ENCODE data around the gene CNFN.

Gene CNFN, protein sequence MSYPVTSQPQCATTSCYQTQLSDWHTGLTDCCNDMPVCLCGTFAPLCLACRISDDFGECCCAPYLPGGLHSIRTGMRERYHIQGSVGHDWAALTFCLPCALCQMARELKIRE

DNA sequence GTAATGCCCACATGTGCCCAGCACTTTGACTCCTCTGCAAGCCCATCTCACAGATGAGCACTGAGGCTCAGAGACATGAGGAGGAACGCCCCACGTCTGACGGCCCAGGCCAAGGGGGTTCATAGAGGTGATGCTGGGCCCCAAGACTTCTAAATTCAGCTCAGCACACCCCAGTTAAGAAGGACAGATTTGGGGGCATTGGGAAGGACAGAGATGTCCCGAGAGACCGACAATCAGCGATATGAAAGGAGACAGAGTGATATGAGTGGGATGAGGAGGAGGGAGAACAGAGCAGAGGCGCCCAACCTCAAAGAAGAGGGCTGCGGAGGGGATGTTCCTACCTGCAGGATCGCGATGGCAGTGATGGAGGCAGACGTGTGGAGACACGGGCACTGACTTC lies at the start of gene CNFN:
CNFN (minus strand) TSS at position 399 of the 400 bp plus-strand sequence. CDS start 1,260 bp downstream, outside the sequence.
- DNase-seq = no peak

DNA sequence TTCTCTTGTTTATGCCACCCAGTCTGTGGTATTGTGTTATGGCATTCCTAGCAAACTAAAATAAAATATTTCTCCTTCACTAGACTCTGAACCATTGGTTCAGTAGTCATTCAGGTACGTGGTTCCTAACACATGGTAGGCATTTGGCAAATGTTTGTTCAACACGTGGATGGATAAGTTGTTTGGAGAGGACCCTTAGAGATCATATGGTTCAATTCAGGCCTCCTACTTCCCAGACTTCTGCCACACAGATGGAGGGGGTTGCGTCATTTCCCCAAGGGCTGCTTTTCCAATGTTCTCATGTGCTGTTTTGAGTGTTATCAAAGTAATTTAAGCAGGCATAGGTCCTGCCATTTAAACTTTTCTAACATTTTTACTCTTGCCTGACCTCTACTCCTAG lies 45.9 kb upstream of the CNFN start:
- DNase-seq = peak; percentile 14

DNA sequence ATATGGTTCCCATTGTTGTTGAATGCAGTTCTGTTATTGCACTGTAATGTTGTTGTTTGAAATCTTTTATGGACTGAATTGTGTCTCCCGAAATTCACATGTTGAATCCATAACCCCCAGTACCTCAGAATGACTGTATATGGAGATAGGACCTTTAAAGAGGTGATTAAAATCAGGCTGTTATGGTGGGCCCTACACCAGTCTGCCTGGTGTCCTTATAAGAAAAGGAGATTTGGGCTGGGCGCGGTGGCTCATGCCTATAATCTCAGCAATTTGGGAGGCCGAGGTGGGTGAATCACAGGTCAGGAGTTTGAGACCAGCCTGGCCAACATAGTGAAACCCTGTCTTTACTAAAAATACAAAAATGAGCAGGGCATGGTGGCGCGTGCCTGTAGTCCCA lies 45.2 kb upstream of the CNFN start:
- DNase-seq = no peak

DNA sequence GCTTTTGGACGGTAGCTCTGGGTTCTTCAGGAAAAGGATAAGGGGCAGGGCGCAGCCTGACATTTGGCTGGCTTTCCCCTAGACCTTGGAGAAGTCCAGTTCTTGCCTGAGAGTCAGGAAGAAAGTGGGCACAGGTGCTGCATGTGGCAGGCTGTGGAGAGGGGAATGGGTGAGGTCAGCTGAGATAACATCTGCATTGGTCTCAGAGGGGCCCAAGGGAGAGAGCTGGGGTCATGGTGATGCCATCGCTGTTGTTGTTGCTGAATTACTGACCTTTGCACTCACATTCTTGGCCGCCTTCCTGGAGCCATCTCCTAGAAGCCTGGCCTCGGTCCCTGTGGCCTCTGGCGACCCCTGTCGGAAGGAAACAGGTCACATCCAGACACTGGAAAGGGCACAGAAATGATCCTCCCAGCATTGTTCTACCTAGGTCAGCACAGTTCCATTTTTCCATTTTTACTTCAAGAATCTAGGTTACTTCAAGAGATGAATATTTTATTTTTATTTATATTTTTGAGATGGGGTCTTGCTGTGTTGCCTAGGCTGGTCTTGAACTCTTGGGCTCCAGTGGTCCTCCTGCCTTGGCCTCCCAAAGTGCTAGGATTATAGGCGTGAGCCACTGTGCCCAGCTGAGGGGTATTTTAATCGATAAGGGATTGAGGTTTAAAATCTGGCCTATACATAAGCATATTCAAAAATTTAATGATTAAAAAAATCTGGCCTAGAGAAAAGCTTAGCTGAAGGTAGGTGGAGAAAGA lies 43.6 kb upstream of the CNFN start:
- DNase-seq = no peak

DNA sequence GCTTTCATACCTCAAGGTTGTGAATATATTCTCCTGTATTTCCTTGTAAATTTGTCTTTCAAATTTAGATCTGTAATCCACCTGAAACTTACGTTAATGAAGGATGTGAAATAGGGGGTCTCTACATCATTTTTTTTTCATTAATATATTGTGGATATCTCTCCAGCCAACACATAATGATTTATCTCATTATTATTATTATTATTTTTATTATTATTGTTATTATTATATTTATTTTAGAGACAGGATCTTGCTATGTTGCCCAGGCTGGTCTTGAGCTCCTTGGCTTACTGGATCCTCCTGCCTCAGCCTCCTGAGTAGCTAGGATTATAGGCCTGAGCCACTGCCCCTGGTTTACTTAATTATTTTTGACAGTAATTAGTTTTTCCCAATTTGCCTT lies 41.4 kb upstream of the CNFN start:
- no peak for DNase-seq

DNA sequence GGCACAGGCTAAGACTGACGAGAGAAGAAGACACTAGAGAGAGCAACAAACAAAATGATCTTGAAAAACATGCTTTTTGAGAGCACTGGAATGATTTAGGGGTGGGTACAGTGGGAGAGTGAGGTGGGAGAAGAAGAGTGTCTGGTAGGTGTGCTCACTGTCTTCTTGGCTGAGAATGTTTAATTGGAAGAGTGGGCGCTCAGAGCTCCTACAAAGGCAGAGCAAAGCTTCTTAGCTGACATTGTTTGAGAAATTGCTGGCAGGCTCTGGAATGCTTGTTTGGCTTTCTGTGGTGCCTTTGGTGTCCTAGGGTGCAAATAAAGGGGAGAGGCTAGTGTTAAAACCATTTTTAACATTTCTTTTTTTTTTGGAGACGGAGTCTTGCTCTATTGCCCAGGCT lies 38.6 kb upstream of the CNFN start:
- DNase-seq = no peak

DNA sequence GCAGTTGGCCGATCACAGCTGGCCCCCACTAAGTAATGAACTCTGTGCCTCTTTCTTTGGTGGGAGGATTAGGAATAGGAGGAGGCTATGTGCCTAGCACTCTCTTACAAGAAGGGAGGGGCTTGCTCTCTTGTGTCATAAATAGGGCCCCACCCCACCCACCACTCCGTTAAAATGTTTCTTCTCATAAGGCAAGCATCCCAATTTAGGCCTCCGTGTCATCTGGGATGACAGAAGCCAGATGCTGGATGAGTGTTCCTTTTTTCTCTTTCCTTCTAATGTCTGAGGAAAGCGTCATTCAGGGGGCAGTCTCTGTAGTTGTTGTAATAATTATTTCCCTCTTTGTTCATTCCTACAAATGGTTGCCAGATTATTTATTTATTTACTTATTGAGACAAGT lies 37.2 kb upstream of the CNFN start, which contains the start of gene LIPE:
LIPE (minus strand) TSS at position 76 of the 400 bp plus-strand sequence. CDS start 239 bp downstream, outside the sequence.
- DNase-seq = no peak

DNA sequence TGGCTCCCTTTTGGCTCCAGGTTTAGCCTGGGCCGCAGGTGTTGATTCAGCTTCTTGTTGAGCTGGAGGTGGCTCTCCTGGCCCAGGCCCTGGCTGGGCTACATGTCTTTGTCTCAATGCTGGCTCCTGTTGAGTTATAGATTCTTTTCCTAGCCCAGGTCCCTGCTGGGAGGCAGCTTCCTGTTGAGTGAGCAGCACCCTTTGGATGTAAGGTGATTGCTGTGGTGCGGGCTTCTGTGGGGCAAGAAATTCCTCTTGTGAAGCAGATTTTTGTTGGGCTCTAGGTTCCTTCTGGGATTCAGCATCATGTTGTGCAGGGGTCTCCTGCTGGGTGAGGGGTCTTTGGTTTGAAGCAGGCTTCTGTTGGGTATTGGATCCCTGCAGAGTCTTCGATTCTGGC lies 36.5 kb upstream of the CNFN start:
- no peak for DNase-seq

DNA sequence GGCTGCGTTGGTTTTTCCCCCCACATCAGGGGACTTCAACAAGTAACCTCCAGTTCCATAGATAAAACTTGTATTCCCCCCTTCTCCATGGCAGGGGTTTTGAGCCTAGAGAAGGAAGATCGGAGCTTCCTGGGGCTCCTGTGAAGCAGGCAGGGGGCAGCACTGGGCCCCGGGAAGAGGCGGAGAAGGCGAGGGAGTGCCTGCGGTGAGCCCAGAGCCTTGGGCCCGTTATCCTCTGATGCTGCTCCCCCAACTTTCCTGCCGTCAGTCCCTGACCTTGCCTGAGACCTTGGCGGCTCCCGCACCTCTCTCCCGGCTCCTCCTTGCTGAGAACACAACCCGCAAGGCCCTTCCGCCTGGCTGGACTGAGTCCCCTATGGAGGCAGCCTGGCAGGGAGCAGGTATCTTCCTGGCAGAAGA lies 34.6 kb upstream of the CNFN start:
- DNase-seq = no peak

DNA sequence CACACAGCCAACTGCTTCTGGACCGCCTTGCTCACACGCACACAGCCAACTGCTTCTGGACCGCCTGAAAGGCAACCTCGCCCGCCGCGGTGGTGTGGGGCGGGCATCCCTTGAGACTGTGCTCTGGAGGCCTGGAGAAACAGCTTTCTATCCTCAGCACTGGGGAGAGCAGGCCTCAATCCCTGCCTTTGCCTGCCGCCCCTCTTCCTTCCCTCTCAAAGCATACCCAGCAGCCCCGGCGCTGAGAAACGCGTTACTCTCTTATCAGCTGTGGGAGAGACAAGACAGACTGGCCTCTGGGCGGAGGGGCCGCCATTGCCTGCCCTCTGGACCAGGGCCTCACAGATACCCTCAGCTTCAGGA lies 34.2 kb upstream of the CNFN start:
- DNase-seq = no peak

DNA sequence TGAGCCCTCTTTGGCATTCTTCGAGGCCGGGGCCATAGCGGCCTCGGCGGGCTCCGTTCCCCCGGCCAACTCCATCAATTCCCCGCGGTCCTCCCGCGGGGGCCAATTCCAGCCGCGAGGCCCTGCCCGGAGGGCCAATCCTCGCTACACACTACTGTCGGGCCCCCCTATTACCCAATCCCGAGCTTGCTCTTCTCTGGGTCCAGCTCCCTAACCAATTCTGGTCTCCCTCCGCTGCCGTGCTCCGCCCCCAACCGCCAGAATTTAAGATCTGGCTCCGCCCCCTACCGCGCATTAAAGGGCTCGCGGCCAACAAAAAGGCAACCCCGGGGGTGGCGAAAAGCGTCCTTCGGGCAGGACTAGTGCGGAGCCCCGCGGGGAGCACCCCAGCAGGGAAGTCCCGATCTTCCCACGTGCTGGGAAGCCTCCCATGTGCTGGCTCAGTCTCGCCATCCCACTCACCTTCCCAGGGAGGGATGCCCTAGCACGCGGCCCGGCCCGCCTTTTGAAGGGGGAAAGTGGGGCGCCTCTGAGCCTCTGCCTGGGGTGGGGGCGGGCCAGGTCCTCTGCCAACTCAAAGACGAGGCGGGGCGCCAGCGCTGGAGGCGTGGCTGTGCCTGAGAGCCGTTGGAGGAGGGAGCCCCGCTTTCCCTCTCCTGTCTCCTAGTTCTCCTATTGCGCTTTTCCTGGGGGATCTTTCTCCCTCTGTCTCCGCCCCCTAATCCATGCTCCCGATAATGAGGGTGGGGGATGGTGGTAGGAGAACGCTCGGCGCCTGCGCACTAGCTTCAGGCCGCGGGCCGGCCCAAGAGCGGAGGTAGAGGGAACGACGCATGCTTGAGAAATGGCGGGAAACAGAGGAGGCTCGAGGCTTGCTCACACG lies 33.6 kb upstream of the CNFN start:
- no peak for DNase-seq

DNA sequence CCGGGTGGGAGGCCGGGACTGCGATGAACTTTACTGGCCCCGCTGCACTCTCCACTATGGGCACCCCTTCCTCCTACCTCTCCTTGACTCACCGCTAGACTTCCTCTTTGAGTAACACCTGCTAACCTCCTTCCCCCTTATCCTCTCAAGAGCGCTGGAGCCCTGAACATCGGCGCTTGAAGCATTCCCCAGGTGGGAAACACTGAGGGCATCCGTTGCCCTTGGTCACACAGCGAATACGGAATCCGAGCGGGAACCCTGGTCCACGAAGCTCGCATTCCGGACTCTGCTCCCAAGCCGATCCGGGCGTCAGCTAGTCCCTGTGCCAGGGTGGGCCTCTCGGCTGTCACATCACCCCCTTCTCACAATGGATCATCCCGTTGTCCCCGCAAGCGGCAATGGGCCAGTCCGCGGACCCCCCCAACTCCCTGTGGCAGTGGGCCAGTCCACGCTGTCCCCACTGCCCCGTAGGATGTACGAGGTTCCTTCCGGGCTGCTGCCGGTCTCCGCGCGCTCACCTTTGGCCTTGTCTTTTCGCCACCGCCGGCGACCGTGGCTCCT lies 32.9 kb upstream of the CNFN start:
- no peak for DNase-seq

DNA sequence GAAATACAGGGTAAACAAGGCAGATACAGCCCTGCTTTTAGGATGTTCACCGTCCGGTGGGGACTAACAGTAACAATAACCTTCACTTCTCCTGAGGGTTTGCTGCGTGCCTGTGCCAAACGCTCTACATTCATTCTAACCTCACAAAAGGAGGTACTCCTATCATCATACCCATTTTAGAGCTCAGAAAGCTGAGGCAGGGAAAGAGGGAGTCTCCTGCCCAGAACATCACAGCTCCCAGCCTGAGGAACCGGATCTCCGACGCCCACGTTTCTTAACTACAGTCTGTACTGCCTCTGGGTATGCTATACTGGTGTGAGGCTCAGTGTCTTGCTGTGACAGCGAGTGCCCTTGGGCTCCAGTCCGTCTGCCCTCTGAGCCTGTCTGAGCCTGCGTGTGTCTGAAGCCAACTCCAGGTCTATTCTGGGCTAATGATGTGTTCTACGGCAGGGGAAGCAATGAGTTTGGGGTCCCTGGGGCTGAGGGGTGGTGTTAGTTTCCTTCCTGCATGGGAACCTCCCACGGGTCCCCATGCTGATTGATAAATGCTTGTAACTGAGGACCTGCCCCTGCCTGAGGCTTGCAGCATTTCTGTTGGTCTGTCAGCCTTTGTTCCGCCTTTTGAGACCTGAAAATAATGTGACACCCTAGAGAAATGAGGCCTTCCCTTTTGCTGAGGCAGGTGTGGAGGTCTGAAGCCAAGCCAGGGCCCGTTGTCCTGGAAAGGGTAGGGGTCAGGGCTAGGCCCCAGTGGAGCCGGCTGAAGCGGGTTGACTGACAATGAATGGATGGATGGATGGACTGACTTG lies 32.2 kb upstream of the CNFN start:
- no peak for DNase-seq

DNA sequence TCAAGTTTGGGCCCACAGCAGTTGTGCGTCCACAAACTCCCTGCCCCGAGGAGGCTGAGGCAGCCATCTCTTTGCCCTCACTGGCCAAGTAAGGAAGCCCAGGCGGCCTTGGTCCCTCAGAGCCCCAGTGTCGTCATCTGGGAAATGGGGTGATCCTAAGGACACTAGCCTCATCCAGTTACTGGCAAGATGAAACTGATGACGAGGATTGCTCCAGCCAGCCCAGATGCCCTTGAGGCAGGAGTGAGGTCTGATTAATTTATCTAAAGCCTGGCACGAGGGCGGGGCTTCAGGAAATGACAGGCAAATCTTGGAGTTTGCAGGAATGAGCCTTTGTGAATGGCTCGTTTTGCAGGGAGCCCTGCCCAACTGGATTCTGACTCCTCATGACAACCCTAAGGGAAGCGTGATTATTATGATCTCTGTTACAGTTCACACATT lies 31.5 kb upstream of the CNFN start:
- DNase-seq = no peak

DNA sequence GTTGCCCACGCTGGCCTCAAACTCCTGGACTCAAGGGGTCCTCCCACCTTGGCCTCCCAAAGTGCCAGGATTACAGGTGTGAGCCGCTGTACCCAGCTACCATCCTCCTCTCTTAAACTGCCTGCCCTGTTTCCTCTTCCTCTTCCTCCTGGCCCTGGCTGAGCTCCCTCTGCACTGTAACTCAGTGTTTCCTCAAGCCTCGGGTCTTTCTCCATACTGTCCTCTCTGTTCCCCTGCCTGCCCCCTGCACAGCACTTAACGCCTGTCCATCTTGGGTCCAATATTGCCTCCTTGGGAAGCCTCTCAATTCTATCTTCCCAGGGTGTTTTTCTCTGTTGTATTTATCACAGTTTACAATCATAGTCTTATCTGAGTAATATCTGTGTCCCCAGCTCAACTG lies 31.0 kb upstream of the CNFN start:
- DNase-seq = no peak

DNA sequence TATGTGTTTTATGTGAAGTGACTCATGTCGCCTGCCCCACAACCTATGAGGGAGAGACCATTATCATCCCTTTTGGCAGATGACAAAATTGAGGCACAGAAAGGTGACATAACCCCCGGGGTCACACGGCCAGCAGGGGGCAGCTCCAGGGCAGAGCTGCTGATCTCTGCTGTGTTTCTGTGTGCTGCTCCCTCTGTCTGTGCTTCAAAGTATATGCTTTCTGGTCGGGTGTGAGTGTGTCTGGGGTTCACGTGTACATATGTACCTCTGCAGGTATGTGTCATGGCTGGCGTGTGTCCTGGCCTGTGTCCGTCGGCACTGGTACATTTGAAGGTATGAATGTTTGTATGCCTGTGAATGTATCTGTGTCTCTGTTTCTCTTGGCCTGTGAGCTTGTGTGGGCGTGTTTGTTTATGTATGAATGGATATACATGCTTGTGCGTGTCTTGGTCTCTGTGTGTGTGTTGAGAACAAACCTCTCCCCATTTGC lies 30.0 kb upstream of the CNFN start:
- no peak for DNase-seq

DNA sequence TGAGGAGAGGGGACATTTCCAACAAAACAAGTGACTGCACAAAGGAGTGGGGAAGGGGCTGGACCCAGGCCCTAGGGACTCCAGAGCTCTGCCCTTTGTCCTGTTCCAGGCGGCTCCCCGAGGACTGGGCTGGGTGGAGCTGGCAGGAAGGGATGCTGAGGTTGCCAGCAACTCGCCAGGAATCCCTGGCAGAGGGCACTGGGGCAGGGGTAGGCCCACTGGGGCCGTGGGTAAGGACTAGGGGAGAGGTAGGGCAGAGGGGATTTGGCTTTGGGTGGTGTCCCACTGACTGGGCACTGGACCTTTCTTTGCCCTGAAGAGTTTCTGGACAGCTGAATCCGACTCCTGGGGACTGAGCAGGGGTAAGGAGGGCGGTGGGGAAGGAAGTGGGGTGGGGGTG lies 29.2 kb upstream of the CNFN start:
- DNase-seq = no peak

DNA sequence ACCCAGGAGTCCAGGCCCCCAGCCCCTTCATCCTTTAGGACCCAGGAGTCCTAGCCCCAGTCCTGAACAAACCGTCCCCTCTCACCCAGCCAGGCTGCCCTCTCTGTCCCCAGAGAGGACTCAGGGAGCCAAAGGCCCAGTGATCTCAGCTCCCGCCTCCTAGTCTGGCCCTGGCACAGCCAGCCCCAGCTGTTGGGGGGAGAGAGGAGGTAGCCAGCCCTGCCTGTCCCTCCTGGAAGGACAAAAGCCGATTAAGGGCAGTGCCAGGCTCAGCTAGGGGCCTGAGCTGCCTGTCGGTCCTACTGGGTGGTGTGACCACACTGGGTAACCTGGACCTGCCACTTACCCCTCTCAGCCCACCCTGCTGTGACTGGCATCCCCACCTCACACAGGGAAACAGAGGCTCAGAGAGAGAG lies 22.6 kb upstream of the CNFN start:
- DNase-seq = no peak

DNA sequence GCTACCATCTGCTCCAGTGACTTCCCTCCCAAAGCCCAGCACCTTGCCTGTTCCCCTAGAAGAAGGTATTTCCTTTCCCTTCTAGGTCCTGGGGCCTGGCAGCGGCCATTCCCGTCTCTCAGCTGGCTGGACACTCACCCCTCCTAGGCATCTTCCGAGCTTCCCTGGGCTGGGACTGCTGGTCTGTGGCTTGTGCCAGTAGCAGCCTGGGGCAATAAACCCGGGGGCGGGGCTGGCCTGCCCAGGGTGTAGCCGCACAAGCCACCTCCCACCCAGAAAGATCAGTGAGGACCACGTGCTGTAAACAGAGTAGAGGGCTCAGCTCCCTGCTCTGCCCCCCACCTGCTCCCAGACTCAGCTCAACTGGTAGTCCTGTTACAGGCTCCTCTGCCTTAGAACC lies 22.1 kb upstream of the CNFN start:
- DNase-seq = no peak

DNA sequence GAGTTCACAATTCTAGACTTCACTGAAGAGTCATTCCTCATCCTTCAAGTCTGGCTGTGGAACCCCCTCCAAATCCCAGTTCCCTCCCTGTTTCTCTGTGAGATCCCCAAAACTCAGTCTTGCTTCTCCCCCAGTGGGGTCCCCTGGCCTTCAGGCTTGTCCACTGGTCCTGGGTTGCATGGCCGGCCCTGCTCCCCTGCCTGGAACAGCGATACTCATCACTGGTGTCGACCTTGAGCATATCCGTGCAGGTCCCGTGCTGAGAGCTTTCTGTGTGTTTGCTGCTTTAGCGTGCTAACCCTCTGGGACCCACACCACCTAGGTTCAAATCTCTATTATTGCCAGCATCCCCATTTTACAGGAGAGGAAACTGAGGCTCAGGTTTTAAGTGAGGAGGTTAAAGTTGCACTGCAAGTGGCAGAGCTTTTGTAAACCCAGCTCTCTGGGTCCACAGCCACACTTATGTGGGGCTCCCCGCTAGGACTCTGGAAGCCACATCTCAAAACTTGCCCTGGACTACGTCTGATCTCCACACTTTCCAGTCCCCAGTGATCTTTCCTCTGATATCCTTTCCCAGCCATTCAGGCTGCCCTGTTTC lies 21.6 kb upstream of the CNFN start:
- no peak for DNase-seq

DNA sequence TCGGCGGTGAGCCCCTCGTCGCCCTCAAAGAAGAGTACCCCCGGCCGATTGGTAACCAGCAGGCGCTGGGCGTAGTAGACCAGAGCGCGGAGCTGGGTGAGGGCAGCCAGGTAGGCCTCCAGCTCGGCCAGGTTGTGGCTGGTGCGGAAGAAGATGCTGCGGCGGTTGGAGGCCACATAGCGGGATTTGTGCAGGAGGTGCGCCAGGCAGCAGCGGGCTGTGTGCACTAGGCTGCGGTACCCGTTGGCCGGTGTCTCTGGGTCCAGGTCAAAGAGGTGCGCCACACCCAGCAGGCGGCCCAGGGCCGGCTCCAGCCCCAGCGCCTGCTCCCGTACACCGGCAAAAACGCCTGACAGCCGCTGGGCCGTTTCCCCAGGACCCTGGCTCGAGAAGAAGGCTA lies 20.3 kb upstream of the CNFN start:
- no peak for DNase-seq

DNA sequence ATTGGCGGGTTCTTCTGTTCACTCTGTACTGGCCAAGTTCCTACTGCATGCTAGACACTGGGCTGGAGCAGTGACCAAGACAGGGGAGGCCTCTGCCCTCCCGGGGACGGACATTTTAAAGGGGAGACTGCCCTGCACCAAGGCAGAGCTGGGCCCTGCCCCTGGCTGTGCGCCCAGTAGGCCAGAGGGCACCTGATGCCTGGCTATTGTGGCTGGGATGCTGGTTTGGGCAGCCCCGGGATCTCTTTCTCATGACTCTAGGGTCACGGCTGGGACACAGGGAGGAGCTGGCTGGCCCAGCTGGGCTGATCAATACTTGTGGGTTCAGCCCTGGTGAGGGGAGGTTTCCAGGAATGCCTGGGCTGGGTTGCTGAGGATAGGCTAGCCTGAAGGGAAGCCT lies 19.4 kb upstream of the CNFN start:
- no peak for DNase-seq
